ENCODE measurements around the gene CCDC178. TPM values are rescaled to one million over a fixed set of nuclear protein-coding genes. Genes with fewer than 3 reads are reported as not detected.

CCDC178 gene
- total and polyA plus RNA-seq, 2 of the 4 experiments (the other 2 are of a cell fraction) = not detected

DNA sequence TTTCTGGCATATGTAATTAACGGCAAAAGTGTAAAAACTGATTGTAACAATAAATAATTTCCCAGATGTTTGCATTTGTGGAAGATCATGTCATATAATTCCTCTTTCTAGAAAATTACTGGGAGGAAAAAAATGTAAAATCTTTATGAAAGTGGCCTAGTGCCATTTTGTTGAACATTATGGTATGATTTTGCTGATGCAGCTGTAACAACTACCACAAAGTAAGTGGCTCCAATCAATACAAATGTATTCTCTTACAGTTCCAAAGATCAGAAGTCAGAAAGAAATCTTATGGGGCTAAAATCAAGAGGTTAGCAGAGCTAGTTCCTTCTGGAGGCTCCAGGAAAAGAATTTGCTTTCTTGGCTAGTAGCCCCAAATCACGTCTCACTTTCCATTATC is 281.4 kb downstream of the CCDC178 start:
- ATAC-seq (ENCODE audit: low read depth) (no peak), DNase-seq (no peak)
- H4K91ac ChIP-seq (ENCODE audit: insufficient read depth, low read depth, low read length) = no peak overlapping the region
- no peak overlapping the region for H2BK120ac ChIP-seq (ENCODE audit: low read depth, low read length)
- no peak overlapping the region for H4K5ac ChIP-seq (ENCODE audit: low read depth, low read length)
- H3K9ac ChIP-seq (ENCODE audit: low read depth, low read length) = no peak overlapping the region
- H3K27me3 ChIP-seq (ENCODE audit: control insufficient read depth, insufficient read depth, low read length) = no peaks in the 10 kb centered on the region
- no peak overlapping the region for H3K4me3 ChIP-seq (ENCODE audit: insufficient read depth, low read depth, low read length)
- H2AK9ac ChIP-seq (replicated peaks; ENCODE audit: low read depth, low read length, poor library complexity) = no peak overlapping the region
- no peak overlapping the region for H2AFZ ChIP-seq (replicated peaks; ENCODE audit: low read length, poor library complexity)
- H3K36me3 ChIP-seq (ENCODE audit: control insufficient read depth, insufficient read depth, low read length) = no peaks in the 10 kb centered on the region
- H3K4me2 ChIP-seq (ENCODE audit: low read depth, low read length) = no peak overlapping the region
- no peak overlapping the region for H4K8ac ChIP-seq (ENCODE audit: low read depth in 2 of 2, low read length in 2 of 2)
- H2BK5ac ChIP-seq (ENCODE audit: low read depth, low read length, poor library complexity, severe bottlenecking) = no peak overlapping the region
- in situ Hi-C loops (cut with MboI; ENCODE audit: low sequenced_read_pairs) = no loop called here
- no peak overlapping the region for H3K23ac ChIP-seq (ENCODE audit: low read depth, low read length)
- no peaks in the 10 kb centered on the region for H3K9me1 ChIP-seq (ENCODE audit: insufficient read depth, low read length)
- no peak overlapping the region for H3K56ac ChIP-seq (ENCODE audit: extremely low read depth, insufficient read depth, low read length)
- no peak for TF ChIP-seq RFX5 (IDR thresholded peaks at IDR 0.05; ENCODE audit: low read depth, low read length)
- 0 out of 2 replicates have a peak, but pooled peaks have one; percentile 8 for TF ChIP-seq MAFK (IDR thresholded peaks at IDR 0.05; ENCODE audit: low read depth, low read length)
- BruUV-seq (replicated peaks) = no TSS peak
- no peaks in the 10 kb centered on the region for H3K4me1 ChIP-seq (ENCODE audit: control insufficient read depth, insufficient read depth, low read length)
- H3K27ac ChIP-seq (ENCODE audit: insufficient read depth, low read length) = no peak overlapping the region
- intact Hi-C loops (cut with micrococcal nuclease) = no loop called here
- H2AK5ac ChIP-seq (ENCODE audit: low read depth, low read length) = no peak overlapping the region
- no peaks in the 10 kb centered on the region for H4K20me1 ChIP-seq (ENCODE audit: insufficient read depth, low read length)
- POLR2A ChIA-PET (ENCODE audit: unreplicated experiment) = no interaction called here
- dilution Hi-C loops (cut with HindIII; ENCODE audit: low sequenced_read_pairs, unreplicated experiment) = no loop called here
- no peak overlapping the region for H2BK15ac ChIP-seq (ENCODE audit: low read depth, low read length)
- H3K14ac ChIP-seq (replicated peaks; ENCODE audit: low read depth, low read length) = no peak overlapping the region
- H3K79me1 ChIP-seq (ENCODE audit: low read depth in 1 of 2, low read length in 2 of 2) = no peaks in the 10 kb centered on the region
- WGBS, 2 experiments (ENCODE audit: extremely low coverage in 2 of 2, insufficient read length in 1 of 2) = no CpG with 5 or more reads among the region's 2 CpGs
- CTCF ChIA-PET = no interaction called here
- no peak overlapping the region for H3K18ac ChIP-seq (ENCODE audit: low read depth, low read length)
- no peaks in the 10 kb centered on the region for H3K9me3 ChIP-seq (ENCODE audit: control insufficient read depth, insufficient read depth, low read length)
- H3K4ac ChIP-seq (ENCODE audit: low read depth, low read length) = no peak overlapping the region
- H2BK20ac ChIP-seq (ENCODE audit: low read depth, low read length) = no peak overlapping the region
